DOHH2 (cell line): ENCODE data around the gene DCLK1.

Source experiments
- H3F3A ChIP-seq: fragments of 200-600 bp; sonication (generic), shearing (Covaris generic); 2 replicates; pipeline ENCODE4 v1.6.0; 2016; ENCODE audit warnings: antibody characterized with exemption, mild to moderate bottlenecking; ENCODE audit not compliant: control insufficient read depth, insufficient read depth
- H3K27ac ChIP-seq: fragments of 200-600 bp; sonication (generic); 2 replicates; pipeline ENCODE4 v1.5.1; 2014; ENCODE audit warnings: low read depth, mild to moderate bottlenecking, low read length, moderate library complexity
- H3K27me3 ChIP-seq: fragments of 200-600 bp; sonication (generic); 2 replicates; pipeline ENCODE4 v1.6.1; 2014; ENCODE audit warnings: mild to moderate bottlenecking, low read length, mixed read lengths; ENCODE audit not compliant: control insufficient read depth
- H3K36me3 ChIP-seq: fragments of 200-600 bp; sonication (generic); 2 replicates; pipeline ENCODE4 v1.6.1; 2014; ENCODE audit warnings: mild to moderate bottlenecking, low read length, moderate library complexity, mixed read lengths; ENCODE audit not compliant: control insufficient read depth
- H3K4me1 ChIP-seq: fragments of 200-600 bp; sonication (generic); 2 replicates; pipeline ENCODE4 v1.6.1; 2014; ENCODE audit warnings: mild to moderate bottlenecking, low read length, mixed read lengths; ENCODE audit not compliant: control insufficient read depth
- H3K4me2 ChIP-seq: fragments of 200-600 bp; sonication (generic); 2 replicates; pipeline ENCODE4 v1.6.0; 2014; ENCODE audit warnings: mild to moderate bottlenecking, low read length, moderate library complexity
- H3K4me3 ChIP-seq: fragments of 200-600 bp; sonication (generic); 2 replicates; pipeline ENCODE4 v1.5.1; 2014; ENCODE audit warnings: mild to moderate bottlenecking, low read length, mixed read lengths
- H3K79me2 ChIP-seq: fragments of 200-600 bp; sonication (generic); 2 replicates; pipeline ENCODE4 v1.6.1; 2014; ENCODE audit warnings: mild to moderate bottlenecking, low read length, mixed read lengths; ENCODE audit not compliant: control insufficient read depth
- H3K9me2 ChIP-seq: fragments of 200-600 bp; sonication (generic); replicated peaks from 2 replicates; pipeline ENCODE4 v1.6.1; 2014; ENCODE audit warnings: mild to moderate bottlenecking, low read length, mixed read lengths; ENCODE audit not compliant: control insufficient read depth
- H3K9me3 ChIP-seq: fragments of 200-600 bp; sonication (generic); 2 replicates; pipeline ENCODE4 v1.6.1; 2014; ENCODE audit warnings: antibody characterized with exemption, low read length, mixed read lengths; ENCODE audit not compliant: control insufficient read depth, insufficient read depth
- H4K20me1 ChIP-seq: fragments of 200-600 bp; sonication (generic); 2 replicates; pipeline ENCODE4 v1.6.0; 2014; ENCODE audit warnings: low read depth, mild to moderate bottlenecking, antibody characterized with exemption, low read length, moderate library complexity; ENCODE audit not compliant: control insufficient read depth, insufficient read depth
- CTCF ChIP-seq: fragments of 200-600 bp; sonication (generic); IDR thresholded peaks from one replicate; pipeline ENCODE4 v1.5.1; 2014; ENCODE audit warnings: antibody characterized with exemption, mild to moderate bottlenecking, low read depth, low read length; ENCODE audit not compliant: poor library complexity, severe bottlenecking
- EZH2phosphoT487 ChIP-seq: fragments of 200-600 bp; sonication (generic); IDR thresholded peaks from 2 replicates; pipeline ENCODE4 v1.6.1; 2017; ENCODE audit warnings: borderline replicate concordance, mild to moderate bottlenecking, antibody characterized with exemption, low read length, moderate library complexity, mixed read lengths

The DCLK1 gene

GRCh38 chr13:35914662-35915061, 216.5 kb downstream of the DCLK1 start:
- TF ChIP-seq CTCF (no peak), EZH2phosphoT487 (no peak)
- H3K4me3 ChIP-seq = no peak overlapping the region
- no peak overlapping the region for H3K4me2 ChIP-seq
- no peaks in the 10 kb centered on the region for H3K4me1 ChIP-seq
- no peaks in the 10 kb centered on the region for H3K36me3 ChIP-seq
- H3K27me3 ChIP-seq = no peaks in the 10 kb centered on the region; the same call in 1 of the 2 replicates
- no peaks in the 10 kb centered on the region for H3F3A ChIP-seq
- H3K9me3 ChIP-seq = no peaks in the 10 kb centered on the region; the same call in 1 of the 2 replicates
- H3K27ac ChIP-seq = no peak overlapping the region
- no peaks in the 10 kb centered on the region for H4K20me1 ChIP-seq
- H3K9me2 ChIP-seq = no peaks in the 10 kb centered on the region; the same call in 1 of the 2 replicates
- no peaks in the 10 kb centered on the region for H3K79me2 ChIP-seq

GRCh38 chr13:35912841-35913240, 218.3 kb downstream of the DCLK1 start:
- TF ChIP-seq CTCF (no peak), EZH2phosphoT487 (no peak)
- no peaks in the 10 kb centered on the region for H3K36me3 ChIP-seq
- no peak overlapping the region for H3K4me3 ChIP-seq

GRCh38 chr13:35909837-35910540, 221.2 kb downstream of the DCLK1 start:
- no peak overlapping the region for H3K4me2 ChIP-seq
- H3F3A ChIP-seq = no peaks in the 10 kb centered on the region
- no peaks in the 10 kb centered on the region for H3K9me2 ChIP-seq
- no peaks in the 10 kb centered on the region; the same call in 1 of the 2 replicates for H3K9me3 ChIP-seq
- H3K4me1 ChIP-seq = no peaks in the 10 kb centered on the region
- no peaks in the 10 kb centered on the region for H4K20me1 ChIP-seq
- no peaks in the 10 kb centered on the region for H3K79me2 ChIP-seq
- no peak overlapping the region for H3K4me3 ChIP-seq
- no peak overlapping the region for H3K27ac ChIP-seq
- no peaks in the 10 kb centered on the region for H3K27me3 ChIP-seq
- H3K36me3 ChIP-seq = no peaks in the 10 kb centered on the region
- TF ChIP-seq EZH2phosphoT487 = no peak

More at GRCh38 chr13:35912841-35913240, 218.3 kb downstream of the DCLK1 start:
- Histone ChIP-seq H3F3A (no peaks in the 10 kb centered on the region), H3K27ac (no peak overlapping the region), H3K4me2 (no peak overlapping the region), H4K20me1 (no peaks in the 10 kb centered on the region), H3K79me2 (no peaks in the 10 kb centered on the region), H3K4me1 (no peaks in the 10 kb centered on the region), H3K9me3 (no peaks in the 10 kb centered on the region; the same call in 1 of the 2 replicates), H3K9me2 (no peaks in the 10 kb centered on the region), H3K27me3 (no peaks in the 10 kb centered on the region; the same call in 1 of the 2 replicates)

GRCh38 chr13:35909091-35909490, 222.1 kb downstream of the DCLK1 start:
- no peaks in the 10 kb centered on the region for H3K9me2 ChIP-seq
- H4K20me1 ChIP-seq = no peaks in the 10 kb centered on the region
- H3K36me3 ChIP-seq = no peaks in the 10 kb centered on the region
- TF ChIP-seq EZH2phosphoT487 = no peak
- no peak for TF ChIP-seq CTCF
- H3K27me3 ChIP-seq = no peaks in the 10 kb centered on the region
- no peaks in the 10 kb centered on the region for H3K79me2 ChIP-seq
- no peak overlapping the region for H3K27ac ChIP-seq
- no peaks in the 10 kb centered on the region for H3K4me1 ChIP-seq
- no peaks in the 10 kb centered on the region for H3F3A ChIP-seq
- no peak overlapping the region for H3K4me2 ChIP-seq
- H3K9me3 ChIP-seq = no peaks in the 10 kb centered on the region; the same call in 1 of the 2 replicates
- H3K4me3 ChIP-seq = no peak overlapping the region
